GM20431 (cell line): Measurements from ENCODE around the gene TDRD12.
"Not testable (repeated sequence)": the region's sequence is repeated elsewhere in the genome, so short reads cannot be mapped to it uniquely, and the experiment has no call there.

Source experiments
- in situ Hi-C: fragments of 300-500 bp; cut with MseI, MboI; formaldehyde crosslinking; loops from one replicate; pipeline ENCODE4 v1.15.0; 2020; ENCODE audit warnings: low sequenced_read_pairs; ENCODE audit not compliant: unreplicated experiment

TDRD12 gene

GRCh38 chr19:32744555-32745325, 25.2 kb downstream of the TDRD12 start:
- in situ Hi-C loops, result no loop called here

GRCh38 chr19:32745594-32746251, 26.2 kb downstream of the TDRD12 start:
- in situ Hi-C loops, result not testable (repeated sequence)

GRCh38 chr19:32746631-32747196, 27.1 kb downstream of the TDRD12 start:
- in situ Hi-C loops, result not testable (repeated sequence)

GRCh38 chr19:32748497-32748896, 28.9 kb downstream of the TDRD12 start:
- in situ Hi-C loops, result no loop called here

GRCh38 chr19:32748948-32749347, 29.4 kb downstream of the TDRD12 start:
- in situ Hi-C loops, result no loop called here

- in situ Hi-C loops, result no loop called here
These were observed 29.8 kb downstream of the TDRD12 start for GRCh38 chr19:32749361-32749760.

- in situ Hi-C loops, result no loop called here
These were observed 31.0 kb downstream of the TDRD12 start for GRCh38 chr19:32750441-32751055.

- in situ Hi-C loops, result no loop called here
These were observed 31.5 kb downstream of the TDRD12 start for GRCh38 chr19:32751066-32751465.

- in situ Hi-C loops, result no loop called here
These were observed 37.6 kb downstream of the TDRD12 start for GRCh38 chr19:32757189-32757588.

GRCh38 chr19:32765365-32765764, 45.8 kb downstream of the TDRD12 start:
- in situ Hi-C loops, result not testable (repeated sequence)

- in situ Hi-C loops, result no loop called here
These were observed 48.5 kb downstream of the TDRD12 start for GRCh38 chr19:32767951-32768679.

- in situ Hi-C loops, result no loop called here
These were observed 52.0 kb downstream of the TDRD12 start for GRCh38 chr19:32771596-32771995.

- in situ Hi-C loops, result no loop called here
These were observed 53.6 kb downstream of the TDRD12 start for GRCh38 chr19:32773126-32773525.

GRCh38 chr19:32779082-32779481, 59.5 kb downstream of the TDRD12 start:
- in situ Hi-C loops, result no loop called here

GRCh38 chr19:32781280-32781679, 61.7 kb downstream of the TDRD12 start:
- in situ Hi-C loops, result no loop called here

GRCh38 chr19:32782089-32782488, 62.5 kb downstream of the TDRD12 start:
- in situ Hi-C loops, result not testable (repeated sequence)

- in situ Hi-C loops, result not testable (repeated sequence)
These were observed 67.7 kb downstream of the TDRD12 start for GRCh38 chr19:32787161-32787813.

GRCh38 chr19:32787895-32788294, 68.3 kb downstream of the TDRD12 start:
- in situ Hi-C loops, result not testable (repeated sequence)

- in situ Hi-C loops, result no loop called here
These were observed 69.9 kb downstream of the TDRD12 start for GRCh38 chr19:32789429-32789828.

- in situ Hi-C loops, result no loop called here
These were observed 78.6 kb downstream of the TDRD12 start for GRCh38 chr19:32798201-32798600.
